Testis (tissue), 2 donors: ENCODE results near the gene INPP4A.

Experiments
- CTCF ChIP-seq, 3 experiments: fragments of 450-650 bp in 2 of 3; fragments of 200-600 bp in 1 of 3; sonication (generic) in 1 of 3; IDR thresholded peaks; one replicate each; pipeline ENCODE4 v1.5.1; 2016 to 2019; ENCODE audit warnings: antibody characterized with exemption in 3 of 3, mild to moderate bottlenecking in 2 of 3, moderate library complexity in 1 of 3
- POLR2A ChIP-seq: fragments of 450-650 bp; IDR thresholded peaks from one replicate; pipeline ENCODE4 v1.6.1; 2017; ENCODE audit warnings: antibody characterized with exemption, mild to moderate bottlenecking, moderate library complexity

GRCh38 chr2:98532756-98533155, 88.1 kb downstream of the INPP4A start:
- TF ChIP-seq CTCF (IDR thresholded peaks at IDR 0.05) = no peak
- TF ChIP-seq POLR2A = no peak
